HEK293 (cell line): ENCODE data around the gene IZUMO1.

Source experiments
- EGR2 ChIP-seq: fragments of 450-650 bp; formaldehyde crosslinking; IDR thresholded peaks from 2 replicates; pipeline ENCODE4 v1.5.1; 2016; ENCODE audit warnings: low read depth, missing biosample characterization, missing genetic modification characterization
- IKZF3 ChIP-seq: fragments of 450-650 bp; IDR thresholded peaks from 2 replicates; pipeline ENCODE4 v1.5.0; 2018; ENCODE audit warnings: missing biosample characterization, mild to moderate bottlenecking, missing genetic modification characterization, moderate library complexity
- KLF9 ChIP-seq: fragments of 450-650 bp; formaldehyde crosslinking; IDR thresholded peaks from 2 replicates; pipeline ENCODE4 v1.5.1; 2016; ENCODE audit warnings: missing biosample characterization, missing genetic modification characterization, low read depth
- TRIM28 ChIP-seq: IDR thresholded peaks from 2 replicates; pipeline ENCODE4 v1.6.1; 2011; ENCODE audit warnings: low read length, control low read depth, borderline replicate concordance
- ZBTB20 ChIP-seq: fragments of 450-650 bp; formaldehyde crosslinking; IDR thresholded peaks from 2 replicates; pipeline ENCODE4 v1.5.1; 2016; ENCODE audit warnings: missing biosample characterization, missing genetic modification characterization
- ZBTB8A ChIP-seq: fragments of 450-650 bp; formaldehyde crosslinking; IDR thresholded peaks from 2 replicates; pipeline ENCODE4 v1.5.1; 2016; ENCODE audit warnings: missing biosample characterization, missing genetic modification characterization
- ZFHX2 ChIP-seq: fragments of 450-650 bp; formaldehyde crosslinking; conservative IDR thresholded peaks from 2 replicates; pipeline ENCODE4 v1.5.1; 2016; ENCODE audit warnings: missing biosample characterization, missing genetic modification characterization
- ZNF354C ChIP-seq: fragments of 450-650 bp; formaldehyde crosslinking; IDR thresholded peaks from 2 replicates; pipeline ENCODE4 v1.5.1; 2016; ENCODE audit warnings: missing biosample characterization, missing genetic modification characterization, low read depth, borderline replicate concordance
- ZNF366 ChIP-seq: fragments of 450-650 bp; formaldehyde crosslinking; conservative IDR thresholded peaks from 2 replicates; pipeline ENCODE4 v1.5.1; 2016; ENCODE audit warnings: missing biosample characterization, missing genetic modification characterization
- ZNF391 ChIP-seq: fragments of 450-650 bp; formaldehyde crosslinking; IDR thresholded peaks from 2 replicates; pipeline ENCODE4 v1.5.1; 2016; ENCODE audit warnings: low read depth, missing biosample characterization, missing genetic modification characterization, borderline replicate concordance
- ZNF473 ChIP-seq: fragments of 450-650 bp; formaldehyde crosslinking; IDR thresholded peaks from 2 replicates; pipeline ENCODE4 v1.5.1; 2017; ENCODE audit warnings: missing biosample characterization, missing genetic modification characterization
- ZNF501 ChIP-seq: fragments of 450-650 bp; formaldehyde crosslinking; IDR thresholded peaks from 2 replicates; pipeline ENCODE4 v1.5.1; 2016; ENCODE audit warnings: missing biosample characterization, missing genetic modification characterization
- ZNF529 ChIP-seq: fragments of 450-650 bp; formaldehyde crosslinking; IDR thresholded peaks from 2 replicates; pipeline ENCODE4 v1.5.1; 2017; ENCODE audit warnings: missing genetic modification characterization, missing biosample characterization; ENCODE audit not compliant: insufficient replicate concordance
- ZNF530 ChIP-seq: fragments of 450-650 bp; formaldehyde crosslinking; IDR thresholded peaks from 2 replicates; pipeline ENCODE4 v1.5.1; 2016; ENCODE audit warnings: low read depth, missing biosample characterization, missing genetic modification characterization
- ZNF600 ChIP-seq: fragments of 450-650 bp; formaldehyde crosslinking; IDR thresholded peaks from 2 replicates; pipeline ENCODE4 v1.5.1; 2016; ENCODE audit warnings: missing biosample characterization, missing genetic modification characterization
- ZNF660 ChIP-seq: fragments of 450-650 bp; IDR thresholded peaks from 2 replicates; pipeline ENCODE4 v1.5.1; 2018; ENCODE audit warnings: missing biosample characterization, mild to moderate bottlenecking, missing genetic modification characterization
- ZNF677 ChIP-seq: fragments of 450-650 bp; IDR thresholded peaks from 2 replicates; pipeline ENCODE4 v1.5.0; 2018; ENCODE audit warnings: missing biosample characterization, mild to moderate bottlenecking, missing genetic modification characterization, moderate library complexity
- ZNF843 ChIP-seq: fragments of 450-650 bp; formaldehyde crosslinking; IDR thresholded peaks from 2 replicates; pipeline ENCODE4 v1.5.1; 2016; ENCODE audit warnings: missing biosample characterization, missing genetic modification characterization
- ZSCAN30 ChIP-seq: fragments of 450-650 bp; IDR thresholded peaks from 2 replicates; pipeline ENCODE4 v1.5.1; 2018; ENCODE audit warnings: missing biosample characterization, mild to moderate bottlenecking, missing genetic modification characterization, moderate library complexity
- ZXDB ChIP-seq: fragments of 450-650 bp; formaldehyde crosslinking; IDR thresholded peaks from 2 replicates; pipeline ENCODE4 v1.5.1; 2016; ENCODE audit warnings: missing biosample characterization, missing genetic modification characterization
- TF ChIP-seq, protein P1 (sequence below): fragments of 450-650 bp; formaldehyde crosslinking; IDR thresholded peaks from 2 replicates; pipeline ENCODE4 v1.5.1; 2016; ENCODE audit warnings: missing biosample characterization, missing genetic modification characterization
- TF ChIP-seq, protein P2 (sequence below): fragments of 450-650 bp; formaldehyde crosslinking; IDR thresholded peaks from 2 replicates; pipeline ENCODE4 v1.5.1; 2016; ENCODE audit warnings: missing biosample characterization, missing genetic modification characterization
- TF ChIP-seq, protein P3 (sequence below): fragments of 450-650 bp; formaldehyde crosslinking; IDR thresholded peaks from 2 replicates; pipeline ENCODE4 v1.5.1; 2016; ENCODE audit warnings: missing biosample characterization, missing genetic modification characterization
- TF ChIP-seq, protein P4 (sequence below): fragments of 450-650 bp; formaldehyde crosslinking; IDR thresholded peaks from 2 replicates; pipeline ENCODE4 v1.5.1; 2016; ENCODE audit warnings: missing biosample characterization, missing genetic modification characterization
- TF ChIP-seq, protein P5 (sequence below): fragments of 450-650 bp; formaldehyde crosslinking; IDR thresholded peaks from 2 replicates; pipeline ENCODE4 v1.5.1; 2016; ENCODE audit warnings: missing biosample characterization, missing genetic modification characterization
- TF ChIP-seq, protein P6 (sequence below): fragments of 450-650 bp; formaldehyde crosslinking; IDR thresholded peaks from 2 replicates; pipeline ENCODE4 v1.5.1; 2016; ENCODE audit warnings: missing biosample characterization, missing genetic modification characterization

Gene IZUMO1

DNA sequence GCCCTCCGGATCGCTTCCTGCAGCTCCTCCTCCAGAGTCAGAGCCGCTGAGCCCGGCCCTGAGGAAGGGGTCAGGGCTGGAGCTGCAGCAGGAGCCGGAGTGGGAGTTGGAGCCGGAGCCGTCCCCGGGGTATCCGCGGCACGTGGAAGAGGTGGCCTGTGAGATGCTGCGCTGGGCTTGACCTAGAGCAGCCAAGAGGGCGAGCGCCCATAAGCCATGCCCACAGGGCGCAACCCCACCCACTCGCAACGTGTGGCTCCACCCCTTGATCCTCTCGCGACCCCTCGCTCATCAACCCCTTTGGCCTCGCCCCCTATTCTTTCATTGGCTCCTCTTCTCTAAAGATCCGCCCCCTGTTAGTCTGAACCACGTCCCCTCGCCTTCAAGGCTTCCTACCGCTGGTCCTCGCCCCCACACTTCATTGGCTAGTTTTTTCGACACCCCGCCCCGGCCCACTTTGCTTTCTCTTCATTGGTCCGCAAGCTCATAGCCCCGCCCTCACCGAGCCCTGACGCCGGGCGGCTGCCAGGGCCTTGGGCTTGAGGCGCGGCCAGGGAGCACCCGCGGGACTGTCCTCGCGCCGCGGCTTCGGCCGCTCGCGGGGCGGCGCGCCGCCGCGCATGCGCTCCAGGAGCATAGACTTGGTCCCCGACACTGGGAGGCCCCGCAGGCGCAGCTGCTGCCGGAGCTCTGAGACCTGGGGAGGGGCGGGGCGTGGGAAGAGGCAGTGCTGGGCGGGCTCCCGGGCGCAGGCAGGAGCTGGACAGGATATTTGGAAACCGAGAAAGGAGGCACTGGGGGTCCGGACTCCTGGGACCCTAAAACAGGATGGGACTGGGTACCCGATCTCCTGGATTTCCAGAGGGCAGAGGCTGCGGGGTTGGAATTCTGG, 32.6 kb downstream of the IZUMO1 start (continued):
- TF ChIP-seq ZNF660 (tag by site-specific recombination), result peak; percentile 15; the same call in 1 of the 2 replicates
- peak; percentile 67 for TF ChIP-seq EGR2 (tag by site-specific recombination)
- TF ChIP-seq, protein P1, sequence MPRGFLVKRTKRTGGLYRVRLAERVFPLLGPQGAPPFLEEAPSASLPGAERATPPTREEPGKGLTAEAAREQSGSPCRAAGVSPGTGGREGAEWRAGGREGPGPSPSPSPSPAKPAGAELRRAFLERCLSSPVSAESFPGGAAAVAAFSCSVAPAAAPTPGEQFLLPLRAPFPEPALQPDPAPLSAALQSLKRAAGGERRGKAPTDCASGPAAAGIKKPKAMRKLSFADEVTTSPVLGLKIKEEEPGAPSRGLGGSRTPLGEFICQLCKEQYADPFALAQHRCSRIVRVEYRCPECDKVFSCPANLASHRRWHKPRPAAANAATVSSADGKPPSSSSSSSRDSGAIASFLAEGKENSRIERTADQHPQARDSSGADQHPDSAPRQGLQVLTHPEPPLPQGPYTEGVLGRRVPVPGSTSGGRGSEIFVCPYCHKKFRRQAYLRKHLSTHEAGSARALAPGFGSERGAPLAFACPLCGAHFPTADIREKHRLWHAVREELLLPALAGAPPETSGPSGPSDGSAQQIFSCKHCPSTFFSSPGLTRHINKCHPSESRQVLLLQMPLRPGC, result no peak
- TF ChIP-seq, protein P2, sequence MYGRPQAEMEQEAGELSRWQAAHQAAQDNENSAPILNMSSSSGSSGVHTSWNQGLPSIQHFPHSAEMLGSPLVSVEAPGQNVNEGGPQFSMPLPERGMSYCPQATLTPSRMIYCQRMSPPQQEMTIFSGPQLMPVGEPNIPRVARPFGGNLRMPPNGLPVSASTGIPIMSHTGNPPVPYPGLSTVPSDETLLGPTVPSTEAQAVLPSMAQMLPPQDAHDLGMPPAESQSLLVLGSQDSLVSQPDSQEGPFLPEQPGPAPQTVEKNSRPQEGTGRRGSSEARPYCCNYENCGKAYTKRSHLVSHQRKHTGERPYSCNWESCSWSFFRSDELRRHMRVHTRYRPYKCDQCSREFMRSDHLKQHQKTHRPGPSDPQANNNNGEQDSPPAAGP (tag by site-specific recombination), result no peak
- 0 out of 2 replicates have a peak, but pooled peaks have one; percentile 12 for TF ChIP-seq ZNF501 (tag by site-specific recombination)
- no peak for TF ChIP-seq ZNF529 (tag by site-specific recombination)
- no peak for TF ChIP-seq ZNF677
- TF ChIP-seq, protein P3, sequence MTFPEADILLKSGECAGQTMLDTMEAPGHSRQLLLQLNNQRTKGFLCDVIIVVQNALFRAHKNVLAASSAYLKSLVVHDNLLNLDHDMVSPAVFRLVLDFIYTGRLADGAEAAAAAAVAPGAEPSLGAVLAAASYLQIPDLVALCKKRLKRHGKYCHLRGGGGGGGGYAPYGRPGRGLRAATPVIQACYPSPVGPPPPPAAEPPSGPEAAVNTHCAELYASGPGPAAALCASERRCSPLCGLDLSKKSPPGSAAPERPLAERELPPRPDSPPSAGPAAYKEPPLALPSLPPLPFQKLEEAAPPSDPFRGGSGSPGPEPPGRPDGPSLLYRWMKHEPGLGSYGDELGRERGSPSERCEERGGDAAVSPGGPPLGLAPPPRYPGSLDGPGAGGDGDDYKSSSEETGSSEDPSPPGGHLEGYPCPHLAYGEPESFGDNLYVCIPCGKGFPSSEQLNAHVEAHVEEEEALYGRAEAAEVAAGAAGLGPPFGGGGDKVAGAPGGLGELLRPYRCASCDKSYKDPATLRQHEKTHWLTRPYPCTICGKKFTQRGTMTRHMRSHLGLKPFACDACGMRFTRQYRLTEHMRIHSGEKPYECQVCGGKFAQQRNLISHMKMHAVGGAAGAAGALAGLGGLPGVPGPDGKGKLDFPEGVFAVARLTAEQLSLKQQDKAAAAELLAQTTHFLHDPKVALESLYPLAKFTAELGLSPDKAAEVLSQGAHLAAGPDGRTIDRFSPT (tag by site-specific recombination), result peak; percentile 66
- no peak for TF ChIP-seq ZNF530 (tag by site-specific recombination)
- peak; percentile 87 for TF ChIP-seq IKZF3 (tag by site-specific recombination)
- TF ChIP-seq ZSCAN30 (tag by site-specific recombination), result 0 out of 2 replicates have a peak, but pooled peaks have one; percentile 27
- peak; percentile 98 for TF ChIP-seq ZBTB8A (tag by site-specific recombination)
- no peak; the same call in 1 of the 2 replicates for TF ChIP-seq ZBTB20 (tag by site-specific recombination)
- TF ChIP-seq ZNF473 (tag by site-specific recombination), result no peak
- peak; percentile 6; the same call in 1 of the 2 replicates for TF ChIP-seq ZXDB (tag by site-specific recombination)
- TF ChIP-seq, protein P4, sequence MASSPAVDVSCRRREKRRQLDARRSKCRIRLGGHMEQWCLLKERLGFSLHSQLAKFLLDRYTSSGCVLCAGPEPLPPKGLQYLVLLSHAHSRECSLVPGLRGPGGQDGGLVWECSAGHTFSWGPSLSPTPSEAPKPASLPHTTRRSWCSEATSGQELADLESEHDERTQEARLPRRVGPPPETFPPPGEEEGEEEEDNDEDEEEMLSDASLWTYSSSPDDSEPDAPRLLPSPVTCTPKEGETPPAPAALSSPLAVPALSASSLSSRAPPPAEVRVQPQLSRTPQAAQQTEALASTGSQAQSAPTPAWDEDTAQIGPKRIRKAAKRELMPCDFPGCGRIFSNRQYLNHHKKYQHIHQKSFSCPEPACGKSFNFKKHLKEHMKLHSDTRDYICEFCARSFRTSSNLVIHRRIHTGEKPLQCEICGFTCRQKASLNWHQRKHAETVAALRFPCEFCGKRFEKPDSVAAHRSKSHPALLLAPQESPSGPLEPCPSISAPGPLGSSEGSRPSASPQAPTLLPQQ, result 0 out of 2 replicates have a peak, but pooled peaks have one; percentile 7
- TF ChIP-seq ZNF366, result peak; percentile 77
- TF ChIP-seq, protein P5, sequence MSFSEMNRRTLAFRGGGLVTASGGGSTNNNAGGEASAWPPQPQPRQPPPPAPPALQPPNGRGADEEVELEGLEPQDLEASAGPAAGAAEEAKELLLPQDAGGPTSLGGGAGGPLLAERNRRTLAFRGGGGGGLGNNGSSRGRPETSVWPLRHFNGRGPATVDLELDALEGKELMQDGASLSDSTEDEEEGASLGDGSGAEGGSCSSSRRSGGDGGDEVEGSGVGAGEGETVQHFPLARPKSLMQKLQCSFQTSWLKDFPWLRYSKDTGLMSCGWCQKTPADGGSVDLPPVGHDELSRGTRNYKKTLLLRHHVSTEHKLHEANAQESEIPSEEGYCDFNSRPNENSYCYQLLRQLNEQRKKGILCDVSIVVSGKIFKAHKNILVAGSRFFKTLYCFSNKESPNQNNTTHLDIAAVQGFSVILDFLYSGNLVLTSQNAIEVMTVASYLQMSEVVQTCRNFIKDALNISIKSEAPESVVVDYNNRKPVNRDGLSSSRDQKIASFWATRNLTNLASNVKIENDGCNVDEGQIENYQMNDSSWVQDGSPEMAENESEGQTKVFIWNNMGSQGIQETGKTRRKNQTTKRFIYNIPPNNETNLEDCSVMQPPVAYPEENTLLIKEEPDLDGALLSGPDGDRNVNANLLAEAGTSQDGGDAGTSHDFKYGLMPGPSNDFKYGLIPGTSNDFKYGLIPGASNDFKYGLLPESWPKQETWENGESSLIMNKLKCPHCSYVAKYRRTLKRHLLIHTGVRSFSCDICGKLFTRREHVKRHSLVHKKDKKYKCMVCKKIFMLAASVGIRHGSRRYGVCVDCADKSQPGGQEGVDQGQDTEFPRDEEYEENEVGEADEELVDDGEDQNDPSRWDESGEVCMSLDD (tag by site-specific recombination), result peak; percentile 62; the same call in 1 of the 2 replicates
- TF ChIP-seq ZNF843, result 0 out of 2 replicates have a peak, but pooled peaks have one; percentile 23
- TF ChIP-seq ZNF600, result peak; percentile 15; the same call in 1 of the 2 replicates
- TF ChIP-seq ZNF354C (tag by site-specific recombination), result no peak
- TF ChIP-seq, protein P6, sequence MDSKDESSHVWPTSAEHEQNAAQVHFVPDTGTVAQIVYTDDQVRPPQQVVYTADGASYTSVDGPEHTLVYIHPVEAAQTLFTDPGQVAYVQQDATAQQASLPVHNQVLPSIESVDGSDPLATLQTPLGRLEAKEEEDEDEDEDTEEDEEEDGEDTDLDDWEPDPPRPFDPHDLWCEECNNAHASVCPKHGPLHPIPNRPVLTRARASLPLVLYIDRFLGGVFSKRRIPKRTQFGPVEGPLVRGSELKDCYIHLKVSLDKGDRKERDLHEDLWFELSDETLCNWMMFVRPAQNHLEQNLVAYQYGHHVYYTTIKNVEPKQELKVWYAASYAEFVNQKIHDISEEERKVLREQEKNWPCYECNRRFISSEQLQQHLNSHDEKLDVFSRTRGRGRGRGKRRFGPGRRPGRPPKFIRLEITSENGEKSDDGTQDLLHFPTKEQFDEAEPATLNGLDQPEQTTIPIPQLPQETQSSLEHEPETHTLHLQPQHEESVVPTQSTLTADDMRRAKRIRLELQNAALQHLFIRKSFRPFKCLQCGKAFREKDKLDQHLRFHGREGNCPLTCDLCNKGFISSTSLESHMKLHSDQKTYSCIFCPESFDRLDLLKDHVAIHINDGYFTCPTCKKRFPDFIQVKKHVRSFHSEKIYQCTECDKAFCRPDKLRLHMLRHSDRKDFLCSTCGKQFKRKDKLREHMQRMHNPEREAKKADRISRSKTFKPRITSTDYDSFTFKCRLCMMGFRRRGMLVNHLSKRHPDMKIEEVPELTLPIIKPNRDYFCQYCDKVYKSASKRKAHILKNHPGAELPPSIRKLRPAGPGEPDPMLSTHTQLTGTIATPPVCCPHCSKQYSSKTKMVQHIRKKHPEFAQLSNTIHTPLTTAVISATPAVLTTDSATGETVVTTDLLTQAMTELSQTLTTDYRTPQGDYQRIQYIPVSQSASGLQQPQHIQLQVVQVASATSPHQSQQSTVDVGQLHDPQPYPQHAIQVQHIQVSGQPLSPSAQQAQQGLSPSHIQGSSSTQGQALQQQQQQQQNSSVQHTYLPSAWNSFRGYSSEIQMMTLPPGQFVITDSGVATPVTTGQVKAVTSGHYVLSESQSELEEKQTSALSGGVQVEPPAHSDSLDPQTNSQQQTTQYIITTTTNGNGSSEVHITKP (tag by site-specific recombination), result peak; percentile 92
- TF ChIP-seq KLF9, result peak; percentile 83
- TF ChIP-seq ZFHX2, result peak; percentile 79
- no peak for TF ChIP-seq ZNF391 (tag by site-specific recombination)
- no peak for TF ChIP-seq TRIM28
